Measurements from ENCODE around the gene NUB1.

GRCh38 chr7:151336027-151336708, 5.4 kb upstream of the NUB1 start:
- TF ChIP-seq, protein P1, sequence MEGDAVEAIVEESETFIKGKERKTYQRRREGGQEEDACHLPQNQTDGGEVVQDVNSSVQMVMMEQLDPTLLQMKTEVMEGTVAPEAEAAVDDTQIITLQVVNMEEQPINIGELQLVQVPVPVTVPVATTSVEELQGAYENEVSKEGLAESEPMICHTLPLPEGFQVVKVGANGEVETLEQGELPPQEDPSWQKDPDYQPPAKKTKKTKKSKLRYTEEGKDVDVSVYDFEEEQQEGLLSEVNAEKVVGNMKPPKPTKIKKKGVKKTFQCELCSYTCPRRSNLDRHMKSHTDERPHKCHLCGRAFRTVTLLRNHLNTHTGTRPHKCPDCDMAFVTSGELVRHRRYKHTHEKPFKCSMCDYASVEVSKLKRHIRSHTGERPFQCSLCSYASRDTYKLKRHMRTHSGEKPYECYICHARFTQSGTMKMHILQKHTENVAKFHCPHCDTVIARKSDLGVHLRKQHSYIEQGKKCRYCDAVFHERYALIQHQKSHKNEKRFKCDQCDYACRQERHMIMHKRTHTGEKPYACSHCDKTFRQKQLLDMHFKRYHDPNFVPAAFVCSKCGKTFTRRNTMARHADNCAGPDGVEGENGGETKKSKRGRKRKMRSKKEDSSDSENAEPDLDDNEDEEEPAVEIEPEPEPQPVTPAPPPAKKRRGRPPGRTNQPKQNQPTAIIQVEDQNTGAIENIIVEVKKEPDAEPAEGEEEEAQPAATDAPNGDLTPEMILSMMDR (IDR thresholded peaks at IDR 0.05; ENCODE audit: insufficient read depth, low read depth, low read length) = no peak
- no peak for TF ChIP-seq EZH2 (IDR thresholded peaks at IDR 0.05; ENCODE audit: insufficient read depth, low read length)

All from astrocyte (in vitro differentiated cells and primary cell).